Fibroblast of skin of right quadriceps (primary cell): ENCODE data around the gene TSSK6.
"Not testable (repeated sequence)": the region's sequence is repeated elsewhere in the genome, so short reads cannot be mapped to it uniquely, and the experiment has no call there.

Experiments
- DNase-seq: peaks from one replicate; pipeline ENCODE4 v3.0.0-alpha.2; 2013

The TSSK6 gene

GRCh38 chr19:19485998-19486290, 29.4 kb downstream of the TSSK6 start:
- no peak for DNase-seq

- DNase-seq, result peak; percentile 54
These were observed 30.0 kb downstream of the TSSK6 start for GRCh38 chr19:19485161-19485997.

GRCh38 chr19:19482809-19483596, 32.3 kb downstream of the TSSK6 start:
- DNase-seq, result peak; percentile 21

- DNase-seq, result no peak
These were observed 34.7 kb downstream of the TSSK6 start for GRCh38 chr19:19480688-19481087.

- no peak for DNase-seq
These were observed 37.5 kb downstream of the TSSK6 start for GRCh38 chr19:19477705-19478383.

GRCh38 chr19:19475849-19476828, 39.2 kb downstream of the TSSK6 start:
- DNase-seq, result no peak

GRCh38 chr19:19475015-19475765, 40.2 kb downstream of the TSSK6 start:
- no peak for DNase-seq

- not testable (repeated sequence) for DNase-seq
These were observed 43.2 kb downstream of the TSSK6 start for GRCh38 chr19:19472106-19472505.

GRCh38 chr19:19471682-19472081, 43.7 kb downstream of the TSSK6 start:
- DNase-seq, result no peak

GRCh38 chr19:19470579-19470978, 44.8 kb downstream of the TSSK6 start:
- DNase-seq, result no peak

GRCh38 chr19:19468424-19469050, 46.8 kb downstream of the TSSK6 start:
- peak; percentile 41 for DNase-seq

- no peak for DNase-seq
These were observed 49.1 kb downstream of the TSSK6 start for GRCh38 chr19:19466201-19466600.

GRCh38 chr19:19465436-19466070, 49.8 kb downstream of the TSSK6 start:
- no peak for DNase-seq

GRCh38 chr19:19464339-19465098, 50.8 kb downstream of the TSSK6 start:
- DNase-seq, result peak; percentile 63
